Measurements from ENCODE around the gene EIF2AK3. TPM values are rescaled to one million over a fixed set of nuclear protein-coding genes. Genes with fewer than 3 reads are reported as not detected.

Gene EIF2AK3
- total and polyA plus RNA-seq, 2 donors from 2014 or later, result 5.7 to 20.8 TPM

GRCh38 chr2:88564402-88564801 is 62.9 kb downstream of the EIF2AK3 start:
- H3K4me1 ChIP-seq (ENCODE audit: control insufficient read depth in 2 of 3, insufficient read depth in 2 of 3, low read depth in 1 of 3, low read length in 3 of 3), result no peaks in the 10 kb centered on the region
- no peaks in the 10 kb centered on the region for H3K9me3 ChIP-seq (ENCODE audit: control insufficient read depth in 2 of 3, insufficient read depth in 1 of 3, low read length in 3 of 3)
- TF ChIP-seq CTCF (IDR thresholded peaks at IDR 0.05; ENCODE audit: borderline replicate concordance, extremely low read depth, insufficient read depth), result no peak
- peaks cover 0 to 6% (median 5%) of the 10 kb centered on the region in 3 donors for H3K36me3 ChIP-seq (ENCODE audit: control insufficient read depth in 2 of 3, insufficient read depth in 3 of 3, low read length in 3 of 3)
- H3K27ac ChIP-seq (ENCODE audit: low read depth in 2 of 2, low read length in 2 of 2), result no peak overlapping the region
- FAIRE-seq (no peak), DNase-seq (no peak)
- no peak overlapping the region for H3K9ac ChIP-seq (ENCODE audit: low read length in 3 of 3)
- H3K4me3 ChIP-seq (ENCODE audit: low read length in 3 of 3), result no peak overlapping the region
- no peaks in the 10 kb centered on the region for H3K27me3 ChIP-seq (ENCODE audit: control insufficient read depth, insufficient read depth, low read length)
- intact Hi-C loops (cut with DNase I), result no loop called here

- Histone ChIP-seq H3K9ac (ENCODE audit: low read length in 3 of 3) (no peak overlapping the region), H3K36me3 (ENCODE audit: control insufficient read depth in 2 of 3, insufficient read depth in 3 of 3, low read length in 3 of 3) (peaks cover 0 to 8% (median 6%) of the 10 kb centered on the region in 3 donors), H3K27ac (ENCODE audit: low read depth in 2 of 2, low read length in 2 of 2) (no peak overlapping the region), H3K4me3 (ENCODE audit: low read length in 3 of 3) (no peak overlapping the region), H3K9me3 (ENCODE audit: control insufficient read depth in 2 of 3, insufficient read depth in 1 of 3, low read length in 3 of 3) (no peaks in the 10 kb centered on the region), H3K27me3 (ENCODE audit: control insufficient read depth, insufficient read depth, low read length) (no peaks in the 10 kb centered on the region), H3K4me1 (ENCODE audit: control insufficient read depth in 2 of 3, insufficient read depth in 2 of 3, low read depth in 1 of 3, low read length in 3 of 3) (no peaks in the 10 kb centered on the region)
- FAIRE-seq, result no peak
- intact Hi-C loops (cut with DNase I), result no loop called here
- TF ChIP-seq CTCF (IDR thresholded peaks at IDR 0.05; ENCODE audit: borderline replicate concordance, extremely low read depth, insufficient read depth), result no peak
- DNase-seq, result peak in 3 of 5 donors; percentile 44 to 63 (median 62)
Observed at GRCh38 chr2:88563129-88563528, 64.1 kb downstream of the EIF2AK3 start.

GRCh38 chr2:88561646-88562388 is 65.4 kb downstream of the EIF2AK3 start:
- H3K27me3 ChIP-seq (ENCODE audit: control insufficient read depth, insufficient read depth, low read length), result no peaks in the 10 kb centered on the region
- peaks cover 0 to 8% (median 6%) of the 10 kb centered on the region in 3 donors for H3K36me3 ChIP-seq (ENCODE audit: control insufficient read depth in 2 of 3, insufficient read depth in 3 of 3, low read length in 3 of 3)
- H3K9me3 ChIP-seq (ENCODE audit: control insufficient read depth in 2 of 3, insufficient read depth in 1 of 3, low read length in 3 of 3), result no peaks in the 10 kb centered on the region
- intact Hi-C loops (cut with DNase I), result no loop called here
- H3K4me1 ChIP-seq (ENCODE audit: control insufficient read depth in 2 of 3, insufficient read depth in 2 of 3, low read depth in 1 of 3, low read length in 3 of 3), result no peaks in the 10 kb centered on the region
- H3K27ac ChIP-seq (ENCODE audit: low read depth in 2 of 2, low read length in 2 of 2), result no peak overlapping the region
- FAIRE-seq, result no peak
- no peak for TF ChIP-seq CTCF (IDR thresholded peaks at IDR 0.05; ENCODE audit: borderline replicate concordance, extremely low read depth, insufficient read depth)
- no peak overlapping the region for H3K4me3 ChIP-seq (ENCODE audit: low read length in 3 of 3)
- H3K9ac ChIP-seq (ENCODE audit: low read length in 3 of 3), result no peak overlapping the region
- DNase-seq, result no peak
